ENCODE measurements around the gene SULT1E1. TPM values are rescaled to one million over a fixed set of nuclear protein-coding genes. Genes with fewer than 3 reads are reported as not detected.

Gene SULT1E1
- polyA plus RNA-seq, 2 of the 4 experiments (the other 2 are of a cell fraction), result 0.08 TPM; not detected in 1

GRCh38 chr4:69859140-69859685 lies 732 bp downstream of the SULT1E1 start (continued):
- TF ChIP-seq ZFP36 (IDR thresholded peaks at IDR 0.05; ENCODE audit: borderline replicate concordance, partially characterized antibody) (no peak), HOXB5 (CRISPR knock-in tag; IDR thresholded peaks at IDR 0.05) (no peak), EP300 (IDR thresholded peaks at IDR 0.05) (no peak), ELK1 (IDR thresholded peaks at IDR 0.05; ENCODE audit: low read depth, low read length) (no peak), HEYL (CRISPR knock-in tag; IDR thresholded peaks at IDR 0.05) (no peak)

- no peaks in the 10 kb centered on the region for H3K9me3 ChIP-seq
- ChIA-PET POLR2A (no interaction called here), CTCF (no interaction called here)
- no peaks in the 10 kb centered on the region for H3K4me1 ChIP-seq
- no peak overlapping the region for H3K27ac ChIP-seq
- no peak for ATAC-seq
- no peak for DNase-seq (ENCODE audit: low read depth in 1 of 2, low spot score in 1 of 2)
- TF ChIP-seq JUN (IDR thresholded peaks at IDR 0.05) (no peak), CBX2 (IDR thresholded peaks at IDR 0.05; ENCODE audit: borderline replicate concordance, low read depth) (no peak), SMC3 (IDR thresholded peaks at IDR 0.05) (no peak), KDM5A (IDR thresholded peaks at IDR 0.05) (no peak), ZSCAN20 (CRISPR knock-in tag; IDR thresholded peaks at IDR 0.05) (no peak), RFX5 (IDR thresholded peaks at IDR 0.05) (no peak)
- WGBS (ENCODE audit: missing lambda C conversion rate), result 0% methylated on average over 1 of the region's 1 CpG
- H3K4me3 ChIP-seq, result no peak overlapping the region
- H3K4me2 ChIP-seq, result no peak overlapping the region
- FAIRE-seq, result no peak
Observed at GRCh38 chr4:69858690-69859089, 1.3 kb downstream of the SULT1E1 start.

- ChIA-PET POLR2A (no interaction called here), CTCF (no interaction called here)
- 63% methylated on average over 2 of the region's 2 CpGs for WGBS (ENCODE audit: missing lambda C conversion rate)
- no peak for TF ChIP-seq NR3C1 (IDR thresholded peaks at IDR 0.05)
- no peak for TF ChIP-seq ZSCAN20 (CRISPR knock-in tag; IDR thresholded peaks at IDR 0.05)
- no peak for TF ChIP-seq POLR2A (IDR thresholded peaks at IDR 0.05; ENCODE audit: low read length)
- no peak for TF ChIP-seq TFCP2L1 (CRISPR knock-in tag; IDR thresholded peaks at IDR 0.05)
- no peak for TF ChIP-seq TP53 (CRISPR knock-in tag; IDR thresholded peaks at IDR 0.05)
- TF ChIP-seq HEYL (CRISPR knock-in tag; IDR thresholded peaks at IDR 0.05), result no peak
- TF ChIP-seq PBX3 (IDR thresholded peaks at IDR 0.05), result no peak
- no peak for TF ChIP-seq KDM1A (IDR thresholded peaks at IDR 0.05; ENCODE audit: low read depth)
- no peak for TF ChIP-seq RFX5 (IDR thresholded peaks at IDR 0.05)
- no peak for TF ChIP-seq ZNF302 (CRISPR knock-in tag; IDR thresholded peaks at IDR 0.05)
- TF ChIP-seq POLR2AphosphoS2 (conservative IDR thresholded peaks at IDR 0.05; ENCODE audit: low read length), result no peak
- TF ChIP-seq CBX2 (IDR thresholded peaks at IDR 0.05; ENCODE audit: borderline replicate concordance, low read depth), result no peak
- no peak for TF ChIP-seq JUN (IDR thresholded peaks at IDR 0.05)
- TF ChIP-seq FOSB (CRISPR knock-in tag; IDR thresholded peaks at IDR 0.05), result no peak
- TF ChIP-seq MAZ (IDR thresholded peaks at IDR 0.05; ENCODE audit: borderline replicate concordance, low read depth, low read length), result no peak
- no peak for TF ChIP-seq CBX8 (IDR thresholded peaks at IDR 0.05)
- TF ChIP-seq ZC3H11A (IDR thresholded peaks at IDR 0.05), result no peak
- H3K9me3 ChIP-seq, result no peaks in the 10 kb centered on the region
- ATAC-seq (no peak), FAIRE-seq (no peak), DNase-seq (ENCODE audit: low read depth in 1 of 2, low spot score in 1 of 2) (no peak)
- no peaks in the 10 kb centered on the region for H3K4me1 ChIP-seq
- H3K4me2 ChIP-seq, result no peak overlapping the region
- no peak overlapping the region for H3K27ac ChIP-seq
- no peak overlapping the region for H3K4me3 ChIP-seq
Observed at GRCh38 chr4:69855822-69856221, 4.1 kb downstream of the SULT1E1 start.

- no peak for TF ChIP-seq USF2 (IDR thresholded peaks at IDR 0.05)
- TF ChIP-seq ATOH8 (CRISPR knock-in tag; IDR thresholded peaks at IDR 0.05; ENCODE audit: low read depth), result no peak
- TF ChIP-seq MYC (IDR thresholded peaks at IDR 0.05; ENCODE audit: borderline replicate concordance, low read length), result no peak
- TF ChIP-seq NR3C1 (IDR thresholded peaks at IDR 0.05), result no peak
- TF ChIP-seq NPAS2 (CRISPR knock-in tag; IDR thresholded peaks at IDR 0.05; ENCODE audit: borderline replicate concordance), result no peak
- TF ChIP-seq FOSB (CRISPR knock-in tag; IDR thresholded peaks at IDR 0.05), result no peak
- no peak for TF ChIP-seq RARB (CRISPR knock-in tag; IDR thresholded peaks at IDR 0.05)
- POLR2A ChIA-PET, result no interaction called here
- H3K4me3 ChIP-seq, result no peak overlapping the region
- H3K4me1 ChIP-seq, result no peaks in the 10 kb centered on the region
- ATAC-seq (no peak), DNase-seq (ENCODE audit: low read depth in 1 of 2, low spot score in 1 of 2) (no peak), FAIRE-seq (no peak)
- no peaks in the 10 kb centered on the region for H3K9me3 ChIP-seq
- H3K27ac ChIP-seq, result no peak overlapping the region
- H3K4me2 ChIP-seq, result no peak overlapping the region
- WGBS (ENCODE audit: missing lambda C conversion rate), result 0% methylated on average over 1 of the region's 1 CpG
- CTCF ChIA-PET, result no interaction called here
Observed at GRCh38 chr4:69849969-69850368, 10.0 kb downstream of the SULT1E1 start.
